T-helper 1 cell (primary cell): ENCODE results near the gene CIC.
"Not testable (repeated sequence)": the region's sequence is repeated elsewhere in the genome, so short reads cannot be mapped to it uniquely, and the experiment has no call there.

ENCODE experiments used
- DNase-seq, 5 donors: peaks; one replicate each; pipeline ENCODE4 v3.0.0-alpha.2; 2012 to 2020

CIC gene

DNA sequence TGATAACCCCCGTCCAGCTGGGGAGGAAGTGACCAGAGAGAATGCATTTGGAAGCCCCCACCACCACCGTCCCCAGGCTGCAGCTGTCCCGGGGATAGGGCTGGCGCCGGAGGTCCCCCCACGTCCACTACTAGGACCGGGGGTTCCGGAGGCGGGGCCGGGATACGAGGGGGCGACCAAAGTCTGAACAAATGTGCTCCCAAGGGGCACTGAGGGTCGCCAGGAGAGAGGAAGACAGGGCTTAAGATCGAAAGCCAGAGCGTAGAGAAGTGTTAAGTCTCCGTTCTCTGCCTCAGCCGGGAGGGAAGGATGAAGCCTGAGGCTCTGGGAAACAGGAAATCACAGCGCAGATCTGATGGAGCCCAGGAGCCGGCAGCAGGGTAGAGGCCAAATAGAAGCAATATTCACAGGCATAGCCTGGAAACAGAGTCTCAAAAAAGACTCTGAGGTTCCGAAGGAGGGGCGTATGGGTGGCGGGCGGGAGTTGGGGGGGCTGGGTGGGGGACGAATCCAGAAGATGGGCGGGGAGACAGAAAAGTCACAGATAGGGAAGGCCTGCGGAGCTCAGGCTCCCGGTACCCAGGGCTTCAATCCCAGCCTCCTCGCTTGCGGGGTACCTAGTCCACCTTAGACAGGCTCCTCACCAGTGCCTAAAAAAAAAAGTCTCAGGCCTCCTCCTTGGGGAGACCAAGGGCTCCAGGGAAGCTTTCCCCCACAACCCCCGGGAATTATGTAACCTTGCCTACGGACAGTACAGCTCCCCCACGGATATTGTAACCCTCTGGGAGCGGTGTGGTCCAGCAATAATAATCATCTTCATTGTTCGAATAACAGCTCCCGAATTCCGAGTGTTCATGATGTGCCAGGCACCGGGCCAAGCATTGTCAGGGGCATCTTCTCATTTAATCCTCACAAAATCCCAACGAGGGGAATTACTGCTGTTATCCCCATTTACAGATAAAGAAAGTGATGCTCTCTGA is 13.0 kb upstream of the CIC start:
- no peak for DNase-seq

DNA sequence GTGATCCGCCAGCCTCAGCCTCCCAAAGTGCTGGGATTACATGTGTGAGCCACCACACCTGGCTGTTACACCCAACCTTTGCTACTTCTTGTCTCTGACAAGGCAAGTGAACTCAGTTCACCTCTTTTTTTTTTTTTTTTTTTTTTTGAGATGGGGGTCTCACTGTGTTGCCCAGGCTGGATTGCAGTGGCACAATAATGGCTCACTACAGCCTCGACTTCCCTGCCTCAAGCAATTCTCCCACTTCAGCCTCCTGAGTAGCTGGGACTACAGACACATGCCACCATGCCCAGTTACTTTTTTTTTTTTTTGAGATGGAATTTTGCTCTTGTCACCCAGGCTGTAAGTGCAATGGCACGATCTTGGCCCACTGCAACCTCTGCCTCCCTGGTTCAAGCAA is 11.2 kb upstream of the CIC start:
- DNase-seq = not testable (repeated sequence)

DNA sequence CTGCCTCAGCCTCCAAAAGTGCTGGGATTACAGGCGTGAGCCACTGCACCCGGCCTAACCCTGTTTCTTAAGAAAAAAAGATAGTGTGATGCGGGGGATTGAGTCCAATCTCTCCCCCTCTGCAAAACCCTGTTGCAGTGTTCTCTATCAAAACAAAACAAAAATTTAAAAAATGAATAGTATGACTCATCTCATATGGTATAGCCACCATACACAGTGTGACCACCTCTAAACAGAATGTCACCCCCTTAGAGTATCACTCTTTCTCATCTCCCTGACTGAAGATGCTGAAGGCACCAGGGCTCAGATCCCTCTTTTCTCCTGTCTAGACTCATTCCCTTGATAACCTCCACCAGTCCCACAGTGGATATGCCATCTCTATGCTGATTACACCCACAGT is 7.3 kb upstream of the CIC start:
- no peak for DNase-seq

DNA sequence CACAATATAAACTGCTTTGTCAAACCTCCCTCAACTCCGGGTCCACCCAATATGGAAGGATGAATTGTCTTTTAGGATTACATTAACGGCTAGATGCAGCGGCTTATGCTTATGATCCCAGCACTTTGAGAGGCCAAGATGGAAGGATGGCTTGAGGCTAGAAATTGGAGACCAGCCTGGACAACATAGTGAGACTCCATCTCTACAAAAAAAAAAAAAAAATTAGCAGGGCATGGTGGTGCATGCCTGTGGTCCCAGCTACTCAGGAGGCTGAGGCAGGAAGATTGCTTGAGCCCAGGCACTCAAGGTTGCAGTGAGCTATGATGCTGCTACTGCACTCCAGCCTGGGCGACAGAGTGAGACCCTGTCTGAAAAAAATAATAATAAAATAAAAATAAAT is 2.9 kb upstream of the CIC start:
- not testable (repeated sequence) for DNase-seq

DNA sequence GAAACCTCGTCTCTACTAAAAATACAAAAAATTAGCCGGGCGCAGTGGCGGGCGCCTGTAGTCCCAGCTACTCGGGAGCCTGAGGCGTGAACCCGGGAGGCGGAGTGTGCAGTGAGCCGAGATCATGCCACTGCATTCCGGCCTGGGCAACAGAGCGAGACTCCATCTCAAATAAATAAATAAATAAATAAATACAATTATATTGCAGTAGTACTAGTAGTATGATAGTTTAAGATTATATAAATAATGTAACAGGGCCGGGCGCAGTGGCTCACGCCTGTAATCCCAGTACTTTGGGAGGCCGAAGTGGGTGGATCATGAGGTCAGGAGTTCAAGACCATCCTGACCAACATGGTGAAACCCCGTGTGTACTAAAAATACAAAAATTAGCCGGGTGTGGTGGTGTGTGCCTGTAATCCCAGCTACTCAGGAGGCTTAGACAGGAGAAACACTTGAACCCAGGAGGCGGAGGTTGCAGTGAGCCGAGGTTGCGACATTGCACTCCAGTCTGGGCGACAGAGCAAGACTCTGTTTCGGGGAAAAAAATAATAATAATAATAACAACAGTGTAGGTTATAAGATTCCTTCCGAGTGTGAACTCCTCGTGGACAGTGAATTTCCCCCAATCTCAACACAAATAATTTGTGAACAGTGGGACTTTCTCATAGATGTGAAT is 2.0 kb upstream of the CIC start:
- DNase-seq = not testable (repeated sequence)

DNA sequence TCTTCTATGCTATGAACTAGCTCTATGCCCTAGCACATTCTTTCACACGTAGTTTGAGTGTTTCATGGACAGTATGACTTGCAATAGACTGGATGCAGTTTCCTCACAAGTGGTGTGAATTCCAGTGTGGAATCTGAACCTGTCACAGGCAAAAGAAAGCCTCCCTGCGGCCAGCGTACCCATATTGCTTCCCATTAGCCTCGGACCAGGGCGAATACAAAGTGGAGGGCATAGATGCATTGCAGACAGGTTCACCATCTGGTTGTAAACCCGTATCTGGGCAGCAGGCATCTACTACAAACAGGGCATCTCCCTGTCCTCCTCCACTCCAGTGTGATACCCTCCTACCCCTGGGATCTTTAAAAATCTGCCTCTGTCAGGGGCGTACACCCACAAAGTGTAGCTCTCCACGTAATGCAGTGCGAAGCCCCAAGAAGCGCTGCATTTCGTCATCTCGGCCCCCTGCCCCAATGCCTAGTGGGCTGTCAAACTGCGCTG is 1.4 kb upstream of the CIC start:
- no peak for DNase-seq

DNA sequence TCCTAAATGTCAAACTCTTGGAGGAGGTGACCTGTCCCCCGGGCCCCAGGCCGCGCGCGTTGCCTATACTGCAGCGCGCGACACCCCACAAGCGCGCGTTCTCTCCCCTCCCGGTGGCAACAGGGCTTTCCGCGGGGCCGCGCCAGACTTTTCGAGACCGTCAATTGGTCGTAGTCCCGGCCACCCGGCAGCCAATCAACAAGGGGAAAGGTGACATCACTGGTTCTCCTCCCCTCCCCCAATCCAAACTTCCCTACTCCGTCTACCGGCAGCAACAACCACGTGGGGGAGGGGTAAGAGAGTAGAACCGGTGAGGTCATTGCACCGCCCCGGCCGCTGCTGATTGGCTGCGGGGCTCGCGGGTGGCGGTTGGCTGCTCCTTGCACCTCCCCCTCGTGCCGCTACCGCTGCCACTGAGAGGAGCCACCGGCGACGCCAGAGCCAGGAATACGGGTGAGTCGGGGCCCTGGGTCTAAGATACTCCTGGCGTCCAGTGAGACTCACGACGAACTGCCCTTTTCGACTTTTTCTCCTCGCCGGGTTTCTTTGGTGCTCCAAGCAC is 829 bp upstream of the CIC start:
- peak; percentile 98 to 100 (median 99) for DNase-seq

DNA sequence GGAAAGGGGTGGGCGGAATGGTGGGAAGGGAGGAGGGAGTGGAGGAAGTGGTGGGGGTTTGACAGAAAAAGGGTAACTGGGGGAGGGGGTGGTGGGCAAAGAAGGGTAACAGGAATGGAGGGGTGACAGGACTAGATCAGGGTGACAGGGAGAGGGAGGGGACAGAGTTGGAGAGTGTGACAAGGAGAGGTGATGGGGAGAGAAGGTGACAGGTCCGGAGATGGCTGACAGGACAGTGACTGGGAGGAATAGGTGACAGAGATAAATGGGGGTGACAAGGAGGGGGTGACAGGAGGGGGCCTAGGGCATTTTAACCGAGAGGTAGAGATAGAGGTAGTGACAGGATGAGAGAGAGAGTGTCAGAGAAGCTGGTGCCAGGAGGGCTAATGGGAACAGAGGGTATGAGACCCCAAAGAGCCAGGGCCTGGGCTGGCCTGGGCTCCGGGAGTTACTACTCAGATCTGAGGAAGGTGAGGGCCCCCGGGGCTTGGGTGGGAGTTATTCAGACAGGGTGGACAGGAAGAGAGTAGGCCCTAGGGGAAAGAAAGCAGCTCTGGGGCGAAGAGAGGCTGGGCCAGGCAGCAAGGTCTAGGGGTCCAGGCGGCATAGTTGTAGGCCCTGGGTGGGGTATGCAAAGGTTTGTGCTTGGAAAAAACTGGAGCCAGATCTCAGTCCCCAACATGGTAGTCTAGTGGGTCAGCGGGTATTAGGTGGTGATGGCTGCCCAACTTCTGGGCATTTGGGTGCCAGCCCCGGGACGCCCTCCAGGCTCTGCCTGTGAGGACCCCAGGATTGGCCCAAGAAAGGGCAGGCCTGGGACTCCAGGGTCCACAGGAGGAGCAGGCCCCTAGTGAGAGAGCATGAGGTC is 660 bp downstream of the CIC start:
- DNase-seq = no peak

DNA sequence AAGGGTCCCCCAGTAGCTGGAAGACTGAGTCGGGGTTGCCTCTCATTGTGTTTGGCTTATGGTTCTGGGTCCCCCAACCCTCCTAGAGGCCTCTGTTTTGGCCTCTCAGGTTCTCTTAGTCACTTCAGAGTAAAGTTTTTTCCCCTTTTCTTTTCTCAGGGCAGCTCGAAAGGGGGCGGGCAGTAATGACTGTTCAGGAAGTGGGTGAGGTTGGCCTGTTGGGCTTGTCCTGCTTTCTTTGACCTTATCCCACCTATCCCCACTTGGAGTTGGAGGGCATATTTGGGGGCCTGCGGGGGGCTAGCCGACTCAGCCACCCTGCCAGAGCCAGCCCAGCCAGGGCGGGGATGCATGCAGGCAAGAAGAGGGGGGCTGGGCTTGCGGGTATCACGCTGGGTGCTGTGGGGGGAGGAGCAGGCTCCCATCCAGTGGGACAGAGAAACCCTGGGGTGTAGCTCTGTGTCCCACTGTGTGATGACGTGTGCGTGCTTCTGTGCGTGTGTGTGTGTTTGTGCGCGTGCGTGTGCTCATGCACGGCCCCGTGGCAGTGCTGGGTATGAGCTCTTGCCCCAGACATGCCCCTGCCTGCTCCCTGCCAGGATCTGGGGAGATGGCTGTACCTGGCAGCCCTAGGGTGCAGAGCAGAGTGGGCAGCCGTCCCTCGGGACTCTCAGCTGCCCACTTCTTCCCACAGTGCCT is 1.4 kb downstream of the CIC start:
- DNase-seq = peak; percentile 48 to 82 (median 67)

DNA sequence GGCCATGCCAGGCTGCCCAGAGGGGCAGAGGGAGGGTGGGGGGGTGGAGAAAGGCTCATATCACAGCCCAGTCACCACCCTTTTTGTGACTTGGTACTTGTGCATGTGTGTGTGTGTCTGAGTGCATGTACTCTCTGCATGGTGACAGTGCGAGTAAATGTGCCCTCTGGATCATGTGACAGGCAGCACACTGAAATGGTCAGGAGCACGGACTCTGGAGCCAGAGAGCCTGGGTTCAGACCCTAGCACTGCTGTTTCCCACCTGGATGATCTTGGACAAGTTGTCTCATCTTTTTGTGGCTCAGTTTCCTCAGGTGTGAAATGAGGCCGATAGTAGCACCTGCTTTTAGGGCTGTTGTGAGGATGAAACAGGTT is 2.0 kb downstream of the CIC start:
- no peak for DNase-seq

DNA sequence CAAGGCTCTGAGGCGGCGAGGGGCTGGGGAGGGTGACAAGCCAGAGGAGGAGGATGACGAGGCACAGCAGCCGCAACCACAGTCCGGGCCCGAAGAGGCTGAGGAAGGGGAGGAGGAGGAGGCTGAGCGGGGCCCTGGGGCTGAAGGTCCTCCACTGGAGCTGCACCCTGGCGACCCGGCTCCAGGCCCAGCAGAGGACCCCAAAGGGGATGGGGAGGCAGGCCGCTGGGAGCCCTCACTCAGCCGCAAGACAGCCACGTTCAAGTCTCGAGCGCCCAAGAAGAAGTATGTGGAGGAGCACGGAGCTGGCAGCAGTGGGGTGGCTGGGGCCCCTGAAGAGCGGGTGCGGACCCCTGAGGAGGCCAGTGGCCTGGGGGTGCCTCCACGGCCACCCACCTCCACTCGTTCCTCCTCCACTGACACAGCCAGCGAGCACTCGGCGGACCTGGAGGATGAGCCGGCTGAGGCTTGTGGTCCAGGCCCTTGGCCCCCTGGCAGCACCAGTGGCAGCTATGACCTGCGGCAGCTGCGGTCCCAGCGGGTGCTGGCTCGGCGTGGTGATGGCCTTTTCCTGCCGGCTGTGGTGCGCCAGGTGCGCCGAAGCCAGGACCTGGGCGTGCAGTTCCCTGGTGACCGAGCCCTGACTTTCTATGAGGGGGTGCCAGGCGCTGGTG is 2.9 kb downstream of the CIC start:
- no peak for DNase-seq

DNA sequence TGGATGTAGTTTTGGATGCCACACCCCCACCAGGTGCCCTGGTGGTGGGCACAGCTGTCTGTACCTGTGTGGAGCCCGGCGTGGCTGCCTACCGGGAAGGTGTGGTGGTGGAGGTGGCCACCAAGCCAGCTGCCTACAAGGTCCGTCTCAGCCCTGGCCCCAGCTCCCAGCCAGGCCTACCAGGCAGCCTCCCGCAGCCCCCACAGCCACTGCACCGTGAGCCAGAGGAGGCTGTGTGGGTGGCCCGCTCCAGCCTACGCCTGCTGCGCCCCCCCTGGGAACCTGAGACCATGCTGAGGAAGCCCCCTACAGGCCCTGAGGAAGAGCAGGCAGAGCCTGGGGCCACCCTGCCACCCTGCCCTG is 3.5 kb downstream of the CIC start:
- DNase-seq = no peak

DNA sequence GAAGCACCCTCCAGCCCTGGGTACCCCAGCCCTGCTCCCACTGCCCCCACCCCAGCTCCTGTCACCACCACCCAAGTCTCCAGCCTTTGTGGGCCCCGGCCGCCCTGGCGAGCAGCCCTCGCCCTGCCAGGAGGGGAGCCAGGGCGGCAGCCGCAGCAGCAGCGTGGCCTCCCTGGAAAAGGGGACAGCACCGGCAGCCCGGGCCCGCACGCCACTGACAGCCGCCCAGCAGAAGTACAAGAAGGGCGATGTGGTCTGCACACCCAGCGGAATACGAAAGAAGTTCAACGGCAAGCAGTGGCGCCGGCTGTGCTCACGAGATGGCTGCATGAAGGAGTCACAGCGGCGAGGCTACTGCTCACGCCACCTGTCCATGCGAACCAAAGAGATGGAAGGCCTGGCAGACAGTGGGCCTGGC is 3.9 kb downstream of the CIC start:
- no peak for DNase-seq

DNA sequence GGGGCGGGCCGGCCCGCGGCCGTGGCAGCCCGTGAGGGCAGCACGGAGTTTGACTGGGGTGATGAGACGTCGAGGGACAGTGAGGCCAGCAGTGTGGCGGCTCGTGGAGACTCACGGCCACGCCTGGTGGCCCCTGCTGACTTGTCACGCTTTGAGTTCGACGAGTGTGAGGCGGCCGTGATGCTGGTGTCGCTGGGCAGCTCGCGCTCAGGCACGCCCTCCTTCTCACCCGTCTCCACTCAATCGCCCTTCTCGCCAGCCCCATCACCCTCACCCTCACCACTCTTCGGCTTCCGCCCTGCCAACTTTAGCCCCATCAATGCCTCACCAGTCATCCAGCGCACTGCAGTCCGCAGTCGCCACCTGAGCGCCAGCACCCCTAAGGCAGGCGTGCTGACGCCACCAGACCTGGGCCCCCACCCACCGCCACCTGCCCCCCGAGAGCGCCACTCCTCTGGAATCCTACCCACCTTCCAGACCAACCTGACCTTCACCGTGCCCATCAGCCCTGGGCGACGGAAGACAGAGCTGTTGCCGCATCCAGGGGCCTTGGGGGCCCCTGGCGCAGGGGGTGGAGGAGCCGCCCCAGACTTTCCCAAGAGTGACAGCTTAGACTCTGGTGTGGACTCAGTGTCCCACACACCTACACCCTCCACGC is 4.5 kb downstream of the CIC start:
- no peak for DNase-seq

DNA sequence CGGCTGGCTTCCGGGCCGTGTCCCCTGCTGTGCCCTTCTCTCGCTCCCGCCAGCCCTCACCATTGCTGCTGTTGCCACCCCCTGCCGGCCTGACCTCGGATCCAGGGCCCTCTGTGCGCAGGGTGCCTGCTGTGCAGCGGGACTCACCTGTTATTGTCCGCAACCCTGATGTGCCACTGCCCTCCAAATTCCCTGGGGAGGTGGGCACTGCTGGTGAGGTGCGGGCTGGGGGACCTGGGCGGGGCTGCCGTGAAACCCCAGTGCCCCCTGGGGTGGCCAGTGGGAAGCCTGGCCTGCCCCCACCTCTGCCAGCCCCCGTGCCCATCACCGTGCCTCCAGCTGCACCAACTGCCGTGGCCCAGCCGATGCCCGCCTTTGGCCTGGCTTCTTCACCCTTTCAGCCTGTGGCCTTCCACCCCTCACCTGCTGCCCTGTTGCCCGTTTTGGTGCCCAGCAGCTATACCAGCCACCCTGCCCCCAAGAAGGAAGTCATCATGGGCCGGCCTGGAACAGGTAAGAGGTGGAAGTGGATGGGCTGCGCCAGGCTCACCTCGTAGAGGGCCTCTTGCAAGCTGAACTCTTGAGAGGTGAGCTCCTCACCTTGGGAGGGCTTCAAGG is 5.1 kb downstream of the CIC start:
- no peak for DNase-seq

DNA sequence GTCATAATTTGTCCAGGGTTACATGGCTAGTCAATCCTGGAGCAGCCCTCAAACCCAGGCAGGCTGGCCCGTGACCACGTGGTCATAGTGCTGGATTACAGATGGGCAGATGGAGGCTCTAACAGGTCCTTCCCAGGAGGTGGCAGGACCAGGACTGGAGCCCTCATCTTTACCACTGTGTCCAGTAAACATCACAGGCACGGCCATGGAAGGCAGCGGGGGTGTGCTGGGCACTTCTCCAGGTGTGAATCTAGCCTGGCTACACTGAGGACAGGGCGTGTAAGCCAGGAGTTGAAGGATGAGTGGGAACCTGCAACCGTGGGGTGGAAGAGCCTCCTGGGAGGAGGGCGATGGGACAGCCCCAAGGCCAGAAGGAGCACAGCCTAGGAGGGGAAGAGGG is 6.1 kb downstream of the CIC start:
- no peak for DNase-seq

DNA sequence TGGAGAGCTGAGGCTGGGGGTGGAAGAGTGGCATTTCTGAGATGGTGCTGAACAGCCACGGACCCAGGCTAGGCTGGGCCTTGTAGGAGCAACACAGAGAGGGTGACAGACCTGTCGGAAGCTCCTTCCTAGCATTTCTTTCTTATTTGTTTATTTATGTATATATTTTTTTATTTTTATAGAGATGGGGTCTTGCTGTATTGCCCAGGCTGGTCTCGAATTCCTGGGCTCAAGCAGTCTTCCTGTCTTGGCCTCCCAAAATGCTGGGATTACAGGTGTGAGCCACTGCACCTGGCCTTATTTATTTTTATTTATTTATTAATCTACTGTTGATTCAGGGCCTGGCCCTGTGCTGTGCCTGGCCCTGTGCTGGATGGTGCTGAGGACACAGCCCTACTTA is 6.5 kb downstream of the CIC start:
- DNase-seq = no peak

DNA sequence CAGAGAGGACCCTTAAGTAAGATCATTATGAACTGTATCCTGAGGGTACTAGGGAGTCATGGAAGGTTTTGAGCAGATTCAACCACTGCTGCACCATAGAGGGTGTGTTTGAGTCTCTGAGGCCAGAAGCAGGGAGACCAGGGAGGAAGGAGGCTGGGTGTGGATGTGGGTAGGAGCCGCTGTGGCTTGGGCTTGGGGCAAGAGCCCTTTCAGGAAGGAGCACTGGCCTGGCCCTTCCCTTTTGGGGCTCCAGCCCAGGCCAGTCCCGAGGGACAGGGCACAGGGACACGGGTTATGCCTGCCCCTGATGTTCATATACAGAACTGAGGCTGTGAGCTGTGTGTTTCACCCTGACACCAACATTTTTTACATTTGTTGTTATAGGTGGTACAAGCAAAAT is 7.2 kb downstream of the CIC start:
- no peak for DNase-seq

DNA sequence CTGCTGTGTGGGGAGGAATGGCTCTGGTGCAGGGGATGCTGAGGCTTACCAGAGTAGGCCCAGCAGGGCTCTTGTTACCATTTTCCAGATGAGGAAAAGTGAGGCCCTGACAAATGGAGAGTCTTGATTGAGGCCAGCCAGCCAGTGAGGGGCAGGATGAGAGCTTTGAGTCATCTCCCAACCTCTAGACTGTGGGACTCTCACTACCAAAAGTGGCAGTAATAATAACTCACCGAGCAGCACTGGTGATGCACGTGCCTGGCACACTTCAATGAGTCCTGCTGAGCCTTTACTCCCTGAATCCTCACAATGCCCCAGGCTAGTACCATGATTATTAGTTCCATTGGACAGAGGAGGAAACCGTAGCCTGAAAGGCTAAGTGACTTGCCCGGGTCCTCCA is 7.8 kb downstream of the CIC start:
- peak in 1 of 5 donors; percentile 56 for DNase-seq

DNA sequence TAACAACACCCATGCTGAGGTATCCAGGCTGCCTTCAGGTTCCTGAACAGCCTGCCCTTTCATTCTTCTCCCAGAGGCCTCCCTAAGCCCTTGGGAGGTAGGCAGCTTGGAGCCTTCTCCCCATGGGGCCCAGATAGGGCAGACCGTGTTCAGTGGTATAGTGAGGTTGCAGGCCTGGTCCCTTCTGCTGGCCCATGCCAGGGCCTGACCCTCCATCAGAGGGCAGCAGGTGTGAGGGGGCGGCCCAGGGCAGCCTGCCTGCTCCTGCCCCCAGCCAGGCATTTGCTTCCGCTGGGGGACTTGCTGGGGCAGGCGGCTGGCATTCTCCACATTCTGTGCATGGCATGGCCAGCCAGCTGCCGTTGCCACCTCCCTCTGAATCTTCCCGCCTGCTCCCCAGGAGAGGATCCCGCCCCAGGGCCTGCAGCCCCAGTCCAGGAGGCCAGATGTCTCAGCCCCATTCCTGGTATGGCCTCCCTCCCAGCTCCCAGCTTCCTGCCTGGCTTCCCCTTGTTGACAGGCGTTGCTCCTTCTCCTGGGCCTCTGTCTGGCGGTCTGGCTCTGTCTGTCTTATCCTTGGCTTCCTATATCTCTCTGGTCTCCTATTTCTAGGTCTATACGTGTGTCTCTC is 8.9 kb downstream of the CIC start:
- DNase-seq = no peak
